Fibroblast of lung (primary cell): ENCODE measurements around the gene ARF4.

Source experiments
- EZH2 ChIP-seq: IDR thresholded peaks from 2 replicates; pipeline ENCODE4 v1.5.1; 2012; ENCODE audit warnings: low read length, control low read depth, mild to moderate bottlenecking; ENCODE audit errors: missing control alignments
- TF ChIP-seq, protein P1 (sequence below), 2 donors: IDR thresholded peaks in 1 of 2; conservative IDR thresholded peaks in 1 of 2; 1 replicate in 1 of 2; 2 replicates in 1 of 2; pipeline ENCODE4 v1.5.1; 2011 to 2012; ENCODE audit warnings: low read length in 2 of 2, control low read depth in 1 of 2, inconsistent platforms in 1 of 2, low read depth in 1 of 2, mild to moderate bottlenecking in 1 of 2

DNA sequence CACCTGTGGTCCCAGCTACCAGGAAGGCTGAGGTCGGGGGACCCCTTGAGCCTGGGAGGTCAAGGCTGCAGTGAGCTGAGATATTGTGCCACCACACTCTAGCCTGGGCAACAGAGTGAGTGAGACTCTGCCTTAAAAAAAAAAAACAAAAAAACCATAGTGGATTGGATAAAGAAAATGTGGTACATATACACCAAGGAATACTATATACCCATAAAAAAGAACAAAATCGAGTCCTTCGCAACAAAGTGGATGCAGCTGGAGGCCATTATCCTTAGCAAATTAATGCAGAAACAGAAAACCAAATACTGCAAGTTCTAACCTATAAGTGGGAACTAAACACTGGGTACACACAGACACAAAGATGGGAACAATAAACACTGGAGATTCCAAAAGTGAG is 20.6 kb upstream of the ARF4 start:
- TF ChIP-seq EZH2: no peak
- TF ChIP-seq, protein P1, sequence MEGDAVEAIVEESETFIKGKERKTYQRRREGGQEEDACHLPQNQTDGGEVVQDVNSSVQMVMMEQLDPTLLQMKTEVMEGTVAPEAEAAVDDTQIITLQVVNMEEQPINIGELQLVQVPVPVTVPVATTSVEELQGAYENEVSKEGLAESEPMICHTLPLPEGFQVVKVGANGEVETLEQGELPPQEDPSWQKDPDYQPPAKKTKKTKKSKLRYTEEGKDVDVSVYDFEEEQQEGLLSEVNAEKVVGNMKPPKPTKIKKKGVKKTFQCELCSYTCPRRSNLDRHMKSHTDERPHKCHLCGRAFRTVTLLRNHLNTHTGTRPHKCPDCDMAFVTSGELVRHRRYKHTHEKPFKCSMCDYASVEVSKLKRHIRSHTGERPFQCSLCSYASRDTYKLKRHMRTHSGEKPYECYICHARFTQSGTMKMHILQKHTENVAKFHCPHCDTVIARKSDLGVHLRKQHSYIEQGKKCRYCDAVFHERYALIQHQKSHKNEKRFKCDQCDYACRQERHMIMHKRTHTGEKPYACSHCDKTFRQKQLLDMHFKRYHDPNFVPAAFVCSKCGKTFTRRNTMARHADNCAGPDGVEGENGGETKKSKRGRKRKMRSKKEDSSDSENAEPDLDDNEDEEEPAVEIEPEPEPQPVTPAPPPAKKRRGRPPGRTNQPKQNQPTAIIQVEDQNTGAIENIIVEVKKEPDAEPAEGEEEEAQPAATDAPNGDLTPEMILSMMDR (conservative IDR thresholded peaks at IDR 0.05 in 1 of 2, IDR thresholded peaks at IDR 0.05 in 1 of 2; ENCODE audit: low read depth in 1 of 2, low read length in 2 of 2): no peak
